Endometrial microvascular endothelial cells (primary cell): Measurements from ENCODE around the gene UBR7. TPM values are rescaled to one million over a fixed set of nuclear protein-coding genes. Genes with fewer than 3 reads are reported as not detected.
"Not testable (repeated sequence)": the region's sequence is repeated elsewhere in the genome, so short reads cannot be mapped to it uniquely, and the experiment has no call there.

Source experiments
- in situ Hi-C: cut with HindIII; loops from 2 replicates; pipeline ENCODE4 v1.10.0; 2017; ENCODE audit warnings: low sequenced_read_pairs, low pct_unique_long_range_greater_than_20kb; ENCODE audit errors: inconsistent ontology term
- total RNA-seq: library from RNA; depleted of rRNA; stranded (reverse); fragments of >200 nt; gene quantifications from one replicate; pipeline ENCODE4 v1.2.3, GENCODE V29; 2015; ENCODE audit errors: inconsistent ontology term

Gene UBR7
- total RNA-seq, result 48.0 TPM

- in situ Hi-C loops, result no loop called here
These were observed at the start of gene UBR7, which contains the start of gene GON7 for GRCh38 chr14:93206793-93207467. TSS of gene UBR7 (plus strand) at chr14:93207256. CDS start at chr14:93207292, 36 bp downstream. TSS of gene GON7 (minus strand) at chr14:93207065. CDS start at chr14:93207037, 28 bp downstream.

- in situ Hi-C loops, result not testable (repeated sequence)
These were observed 48.7 kb upstream of the UBR7 start for GRCh38 chr14:93158349-93158748.

- in situ Hi-C loops, result not testable (repeated sequence)
These were observed 47.3 kb upstream of the UBR7 start for GRCh38 chr14:93159625-93160352.

- in situ Hi-C loops, result no loop called here
These were observed 46.7 kb upstream of the UBR7 start for GRCh38 chr14:93160353-93160801.

- in situ Hi-C loops, result no loop called here
These were observed 45.6 kb upstream of the UBR7 start for GRCh38 chr14:93161411-93161940.

GRCh38 chr14:93163564-93163963, 43.5 kb upstream of the UBR7 start:
- in situ Hi-C loops, result no loop called here

- in situ Hi-C loops, result not testable (repeated sequence)
These were observed 41.5 kb upstream of the UBR7 start for GRCh38 chr14:93165271-93166265.

- in situ Hi-C loops, result not testable (repeated sequence)
These were observed 38.4 kb upstream of the UBR7 start for GRCh38 chr14:93168610-93169009.

GRCh38 chr14:93169619-93170018, 37.4 kb upstream of the UBR7 start:
- in situ Hi-C loops, result not testable (repeated sequence)

- in situ Hi-C loops, result not testable (repeated sequence)
These were observed 36.9 kb upstream of the UBR7 start for GRCh38 chr14:93170141-93170540.

- in situ Hi-C loops, result no loop called here
These were observed 35.7 kb upstream of the UBR7 start for GRCh38 chr14:93171376-93171775.

- in situ Hi-C loops, result no loop called here
These were observed 33.1 kb upstream of the UBR7 start for GRCh38 chr14:93173943-93174395.

GRCh38 chr14:93174731-93175130, 32.3 kb upstream of the UBR7 start:
- in situ Hi-C loops, result not testable (repeated sequence)

- in situ Hi-C loops, result no loop called here
These were observed 31.6 kb upstream of the UBR7 start for GRCh38 chr14:93175492-93175891.

GRCh38 chr14:93183596-93184317, 23.3 kb upstream of the UBR7 start:
- in situ Hi-C loops, result no loop called here

- in situ Hi-C loops, result no loop called here
These were observed 22.4 kb upstream of the UBR7 start, which contains the start of the genes LYSET and MOAP1 for GRCh38 chr14:93184391-93185348. TSS of gene LYSET (plus strand) at chr14:93185317. CDS start at chr14:93185406, 89 bp downstream. TSS of gene MOAP1 (minus strand) at chr14:93184897. CDS start at chr14:93184242, 655 bp downstream.

- in situ Hi-C loops, result no loop called here
These were observed 21.7 kb upstream of the UBR7 start for GRCh38 chr14:93185349-93185720.
